NCI-H1694 treated with DMSO at 0.1 percent for 48 hours (cell line): ENCODE results near the gene KIF6.
"Not testable (repeated sequence)": the region's sequence is repeated elsewhere in the genome, so short reads cannot be mapped to it uniquely, and the experiment has no call there.

ENCODE experiments used
- DNase-seq: peaks from one replicate; lab custom pipeline; 2025; lab: John Stamatoyannopoulos, UW

KIF6 gene

DNA sequence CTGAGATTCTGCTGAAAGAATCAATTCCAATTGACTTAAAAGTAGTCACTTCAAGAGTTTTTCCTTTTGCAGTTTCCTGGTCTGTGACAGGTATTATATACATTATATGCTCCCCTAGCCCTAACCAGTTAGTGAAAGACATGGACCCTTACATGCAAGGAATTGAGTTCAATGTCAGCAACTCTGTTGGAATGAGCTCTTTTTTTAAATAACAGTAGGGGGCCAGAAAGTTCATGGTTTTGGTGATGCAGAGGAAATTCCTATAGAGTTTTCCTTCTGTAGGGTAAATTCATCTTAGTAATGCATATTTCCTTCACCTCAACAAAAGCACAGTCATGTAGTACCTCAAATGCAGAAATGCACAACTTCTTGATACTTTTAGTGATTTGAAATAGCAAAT, 172.2 kb downstream of the KIF6 start:
- no peak for DNase-seq

GRCh38 chr6:39550191-39550590, 175.0 kb downstream of the KIF6 start:
- DNase-seq, result no peak

DNA sequence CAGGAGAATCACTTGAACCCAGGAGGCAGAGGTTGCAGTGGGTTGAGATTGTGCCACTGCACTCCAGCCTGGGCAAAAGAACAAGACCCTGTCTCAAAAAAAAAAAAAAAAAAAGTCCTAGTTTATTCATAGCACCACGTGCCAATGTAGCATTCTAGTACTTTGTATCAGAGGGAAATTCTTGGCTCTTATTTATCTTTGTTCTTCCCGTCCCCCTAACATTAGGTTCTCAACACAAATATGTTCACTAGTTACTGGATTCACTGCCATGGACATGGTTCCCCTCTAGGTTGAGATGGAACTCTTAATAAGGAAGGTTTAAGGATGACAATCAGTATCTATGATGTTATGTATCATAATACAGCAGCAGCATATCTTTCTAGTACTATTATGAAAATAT, 178.5 kb downstream of the KIF6 start:
- no peak for DNase-seq

- no peak for DNase-seq
These were observed 181.3 kb downstream of the KIF6 start for GRCh38 chr6:39543950-39544349.

DNA sequence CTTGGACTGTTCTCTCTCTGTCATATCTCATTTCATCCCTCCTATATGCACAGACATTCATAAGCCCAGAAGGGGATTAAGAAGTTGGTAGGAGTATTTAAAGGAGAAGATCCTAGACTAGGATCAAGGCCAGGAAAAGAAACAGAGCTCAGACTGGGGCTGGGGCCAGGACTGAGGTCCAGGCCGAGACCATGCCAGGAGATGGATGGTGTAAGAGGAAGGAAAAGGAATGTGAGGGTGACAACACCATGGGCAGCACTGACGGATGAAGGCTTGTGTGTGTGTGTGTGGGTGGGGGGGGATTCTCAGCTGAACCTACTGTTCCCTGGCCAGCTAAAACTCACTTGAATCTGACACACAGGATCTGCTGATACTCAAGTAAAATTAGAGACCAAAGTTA, 182.1 kb downstream of the KIF6 start:
- no peak for DNase-seq

GRCh38 chr6:39540454-39540853, 184.8 kb downstream of the KIF6 start:
- DNase-seq, result no peak

DNA sequence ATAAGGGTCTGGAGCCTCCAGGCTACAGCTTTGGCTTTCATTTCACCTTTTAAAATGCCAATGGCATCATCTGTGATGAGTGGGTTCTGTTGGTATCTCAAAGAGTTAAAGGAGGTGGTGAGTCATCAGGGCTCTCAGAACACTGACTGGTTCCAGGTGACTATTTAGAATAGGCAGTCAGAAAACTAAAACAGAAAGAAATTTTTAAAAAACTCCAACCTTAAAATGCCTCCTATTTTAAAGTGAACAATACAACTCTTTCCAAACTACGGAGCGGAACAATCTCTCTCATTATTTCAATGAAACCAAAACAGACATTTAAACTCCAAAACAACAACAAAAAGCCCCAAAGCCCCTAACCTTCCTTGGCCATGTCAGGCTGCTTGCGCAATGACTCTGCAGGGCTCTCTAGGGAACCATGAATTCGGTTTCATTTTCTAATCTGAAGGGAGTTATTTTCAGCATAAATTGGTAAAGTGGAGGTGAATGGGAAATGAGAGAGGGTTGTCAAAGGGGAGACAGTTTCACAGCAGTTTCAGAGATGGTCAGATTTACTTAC, 194.9 kb downstream of the KIF6 start:
- no peak for DNase-seq

DNA sequence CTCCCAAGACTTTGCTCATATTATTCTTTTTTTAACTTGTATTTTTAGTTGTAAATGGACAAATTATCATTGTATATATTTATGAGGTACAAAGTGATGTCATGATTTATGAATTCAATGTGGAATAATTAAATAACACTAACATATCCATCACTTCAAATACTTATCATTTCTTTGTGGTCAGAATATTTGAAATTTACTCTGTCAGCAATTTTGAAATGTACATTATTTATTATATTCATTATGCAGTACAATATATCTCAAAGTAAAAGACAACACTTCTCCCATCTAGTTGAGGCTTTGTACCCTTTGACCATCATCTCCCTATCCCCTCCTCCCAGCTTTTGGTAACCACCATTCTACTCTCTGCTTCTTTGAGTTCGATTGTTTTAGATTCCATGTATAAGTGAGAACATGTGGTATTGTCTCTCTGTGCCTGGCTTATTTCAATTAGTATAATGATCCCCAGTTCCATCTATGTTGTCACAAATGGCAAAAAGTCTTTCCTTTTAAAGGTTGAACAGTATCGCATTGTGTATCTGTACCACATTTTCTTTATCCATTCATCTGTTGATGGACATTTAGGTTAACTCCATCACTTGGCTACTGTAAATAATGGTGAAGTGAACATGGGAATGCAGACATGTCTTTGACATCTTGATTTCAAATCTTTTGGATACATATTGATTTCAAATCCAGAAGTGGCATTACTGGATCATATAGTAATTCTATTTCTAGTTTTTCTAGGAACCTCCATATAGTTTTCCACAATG, 197.2 kb downstream of the KIF6 start:
- no peak for DNase-seq

DNA sequence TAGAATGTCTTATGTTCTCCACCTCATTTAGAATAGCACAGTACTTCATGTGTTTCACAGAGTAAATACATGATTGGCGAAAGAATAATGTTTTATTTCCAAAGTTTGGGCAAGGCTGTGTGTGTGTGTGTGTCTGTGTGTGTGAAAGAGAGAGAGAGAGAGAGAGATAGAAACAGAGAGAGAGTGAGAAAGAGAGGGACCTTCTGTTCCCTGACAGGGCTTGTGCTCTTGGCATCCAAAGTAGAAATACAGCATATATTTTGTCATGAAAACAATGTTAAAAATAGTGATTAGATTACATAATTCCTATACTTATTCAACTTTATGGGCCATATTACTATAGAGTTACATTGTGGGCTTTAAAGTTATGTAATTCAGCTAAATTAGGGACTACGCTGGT, 201.2 kb downstream of the KIF6 start:
- no peak for DNase-seq

DNA sequence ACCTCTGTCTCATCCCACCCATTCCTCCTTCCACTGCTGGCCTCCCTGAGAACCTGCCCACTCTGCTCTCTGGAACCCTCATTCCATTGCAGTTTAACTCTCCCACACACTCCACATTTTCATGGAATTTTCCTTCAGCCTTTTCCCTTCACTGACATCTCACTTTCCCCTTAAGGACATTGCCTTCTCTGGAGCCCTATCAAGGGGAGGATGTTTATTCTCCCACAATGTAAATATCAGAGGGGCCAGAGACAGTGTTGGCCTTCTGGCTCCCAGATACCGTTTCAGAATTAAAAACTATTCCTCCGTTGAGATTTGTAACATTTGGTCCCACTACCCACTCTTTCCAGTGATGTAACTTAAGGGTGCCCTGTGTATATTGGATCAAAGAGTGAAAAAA, 203.2 kb downstream of the KIF6 start:
- no peak for DNase-seq

- no peak for DNase-seq
These were observed 204.3 kb downstream of the KIF6 start for GRCh38 chr6:39520916-39521315.

- DNase-seq, result no peak
These were observed 204.8 kb downstream of the KIF6 start for GRCh38 chr6:39520411-39520810.

- no peak for DNase-seq
These were observed 207.0 kb downstream of the KIF6 start for GRCh38 chr6:39518221-39518620.

DNA sequence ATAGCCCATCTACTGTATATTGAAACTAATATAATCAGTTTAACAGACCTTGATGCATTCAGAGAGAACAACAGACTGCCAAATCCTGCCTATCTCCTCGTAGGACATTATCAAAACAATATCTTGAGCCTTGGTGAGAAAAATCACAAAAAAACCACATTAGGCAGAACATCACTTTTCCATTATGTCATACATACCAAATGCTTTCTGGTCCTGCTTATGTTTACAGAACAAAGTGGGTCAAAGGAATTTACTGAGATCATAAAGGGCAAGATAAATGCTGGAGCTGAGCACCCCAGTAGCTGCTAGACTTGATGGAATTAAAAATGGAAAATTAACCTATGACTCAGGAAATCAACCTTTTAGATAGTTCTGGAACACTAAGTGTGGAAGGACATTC, 207.5 kb downstream of the KIF6 start:
- DNase-seq, result no peak

DNA sequence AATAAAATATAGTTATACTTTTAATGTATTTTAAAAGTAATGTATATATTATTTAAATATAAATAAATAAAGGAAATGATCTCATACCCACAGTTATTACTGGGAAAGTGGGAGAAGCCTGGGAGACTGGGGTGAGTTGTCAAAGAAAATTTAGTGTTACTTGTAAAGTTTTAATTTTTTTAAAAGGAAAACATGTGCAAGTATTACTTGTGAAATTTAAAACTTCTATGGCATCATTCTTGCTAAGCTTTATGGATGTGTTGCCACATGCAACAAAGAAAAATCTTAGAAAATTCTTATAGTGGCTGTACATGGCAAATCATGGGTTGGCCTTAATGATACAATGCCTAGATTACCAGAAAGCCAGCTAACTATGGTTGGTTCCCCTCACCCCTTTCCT, 208.7 kb downstream of the KIF6 start:
- DNase-seq, result no peak

GRCh38 chr6:39515471-39515870, 209.7 kb downstream of the KIF6 start:
- DNase-seq, result no peak

GRCh38 chr6:39515006-39515405, 210.2 kb downstream of the KIF6 start:
- no peak for DNase-seq

DNA sequence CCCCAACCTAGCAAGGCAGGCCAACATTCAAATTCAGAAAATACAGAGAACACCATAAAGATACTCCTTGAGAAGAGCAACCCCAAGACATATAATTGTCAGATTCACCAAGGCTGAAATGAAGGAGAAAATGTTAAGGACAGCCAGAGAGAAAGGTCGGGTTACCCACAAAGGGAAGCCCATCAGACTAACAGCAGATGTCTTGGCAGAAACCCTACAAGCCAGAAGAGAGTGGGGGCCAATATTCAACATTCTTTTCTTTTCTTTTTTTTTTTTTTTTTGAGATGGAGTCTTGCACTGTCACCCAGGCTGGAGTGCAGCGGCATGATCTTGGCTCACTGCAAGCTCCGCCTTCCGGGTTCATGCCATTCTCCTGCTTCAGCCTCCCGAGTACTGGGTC, 215.4 kb downstream of the KIF6 start:
- DNase-seq, result not testable (repeated sequence)

DNA sequence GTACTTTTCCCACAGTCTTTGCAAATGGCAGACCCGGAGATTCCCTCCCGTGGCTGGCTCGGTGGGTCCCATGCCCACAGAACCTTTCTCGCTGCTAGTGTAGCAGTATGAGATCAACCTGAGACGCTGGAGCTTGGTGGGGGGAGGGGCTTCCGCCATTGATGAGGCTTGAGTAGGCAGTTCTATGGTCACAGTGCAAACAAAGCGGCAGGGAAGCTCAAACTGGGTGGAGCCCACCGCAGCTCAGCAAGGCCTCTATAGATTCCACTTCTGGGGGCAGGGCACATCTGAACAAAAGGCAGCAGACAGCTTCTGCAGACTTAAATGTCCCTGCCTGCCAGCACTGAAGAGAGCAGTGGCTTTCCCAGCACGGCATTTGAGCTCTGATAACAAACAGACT, 216.7 kb downstream of the KIF6 start:
- DNase-seq, result no peak

DNA sequence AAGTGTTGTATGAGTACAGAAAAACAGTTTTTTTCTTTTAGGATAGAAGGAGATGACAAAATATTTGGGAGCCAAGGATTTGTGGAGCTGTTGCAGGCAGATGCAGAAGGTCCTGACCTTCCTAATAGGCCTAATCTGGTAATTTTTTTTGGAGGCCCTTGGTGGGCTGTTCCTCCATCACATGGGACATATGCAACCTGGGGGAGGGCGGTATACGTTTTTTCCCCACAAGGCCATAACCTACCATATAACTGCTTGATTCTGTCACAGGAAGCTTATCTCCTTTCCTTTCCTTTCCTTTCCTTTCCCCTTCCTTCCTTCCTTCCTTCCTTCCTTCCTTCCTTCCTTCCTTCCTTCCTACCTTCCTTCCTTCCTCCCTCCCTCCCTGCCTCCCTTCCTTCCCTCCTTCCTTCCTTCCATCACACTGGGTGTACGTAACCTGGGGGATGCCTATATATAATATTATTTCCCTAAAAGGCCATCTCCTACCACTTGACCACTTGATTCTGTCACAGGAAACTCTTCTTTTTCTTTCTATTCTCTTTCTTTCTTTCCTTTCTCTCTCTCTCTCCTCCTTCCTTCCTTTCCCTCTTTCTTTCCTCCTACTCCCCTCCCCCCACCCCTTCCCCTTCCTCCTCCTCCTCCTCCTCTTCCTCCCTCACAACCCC, 217.7 kb downstream of the KIF6 start:
- no peak for DNase-seq

DNA sequence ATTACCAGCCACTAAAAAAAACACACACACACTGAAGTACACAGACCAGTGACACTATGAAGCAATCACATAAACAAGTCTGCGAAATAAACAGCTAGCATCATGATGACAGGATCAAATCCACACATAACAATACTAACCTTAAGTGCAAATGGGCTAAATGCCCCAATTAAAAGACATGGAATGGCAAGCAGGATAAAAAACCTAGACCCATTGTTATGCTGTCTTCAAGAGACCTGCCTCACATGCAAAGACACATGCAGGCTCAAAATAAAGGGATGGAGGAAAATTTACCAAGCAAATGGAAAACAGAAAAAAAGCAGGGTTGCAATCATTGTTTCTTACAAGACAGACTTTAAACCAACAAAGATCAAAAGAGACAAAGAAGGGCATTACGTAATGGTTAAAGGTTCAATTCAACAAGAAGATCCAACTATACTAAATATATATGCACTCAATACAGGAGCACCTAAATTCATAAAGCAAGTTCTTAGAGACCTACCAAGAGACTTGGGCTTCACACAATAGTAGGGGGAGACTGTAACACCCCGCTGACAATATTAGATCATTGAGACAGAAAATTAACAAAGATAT, 222.7 kb downstream of the KIF6 start:
- not testable (repeated sequence) for DNase-seq

DNA sequence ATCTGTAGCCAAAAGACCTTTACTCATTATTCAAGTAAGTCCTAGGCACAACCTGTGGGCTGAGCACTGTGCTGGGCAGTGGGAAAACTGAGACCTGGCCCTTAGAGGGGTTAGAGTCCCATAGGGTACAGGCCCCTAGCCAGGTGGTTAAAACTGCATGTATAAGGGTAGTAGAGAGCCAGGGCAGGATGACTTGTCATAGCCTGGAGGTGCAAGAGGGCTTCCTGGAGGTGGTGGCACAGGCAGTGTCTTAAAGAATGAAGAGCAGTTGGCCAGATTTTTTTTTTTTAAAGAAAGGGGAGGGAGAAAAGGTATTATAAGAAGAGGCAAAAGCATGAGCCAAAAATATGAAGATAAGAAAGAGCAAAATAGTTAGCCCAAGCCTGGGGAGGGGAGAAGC, 226.2 kb downstream of the KIF6 start:
- DNase-seq, result no peak

DNA sequence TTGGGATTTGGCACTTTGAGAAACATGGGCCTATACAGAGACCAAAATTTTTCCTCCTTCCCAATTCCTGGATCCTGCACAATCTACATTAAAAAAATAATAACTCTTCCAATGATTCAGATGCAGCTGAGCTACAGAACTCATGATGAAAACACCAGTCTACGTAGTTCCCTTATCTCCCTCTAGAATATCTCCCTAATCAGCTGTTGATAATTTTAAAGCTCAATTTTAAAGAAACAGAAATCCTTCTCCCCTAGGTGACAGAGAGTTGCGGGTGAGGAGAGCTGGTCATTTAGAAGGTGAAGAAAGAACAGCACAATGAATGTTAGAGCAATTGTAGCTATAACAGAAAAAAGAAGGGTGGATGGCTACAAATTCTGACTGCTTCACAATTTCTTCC, 227.1 kb downstream of the KIF6 start:
- no peak for DNase-seq
